Neural progenitor cell (in vitro differentiated cells): ENCODE measurements around the gene AMBRA1.

Experiments used
- EZH2 ChIP-seq: fragments of 200-600 bp; sonication (generic); IDR thresholded peaks from 2 replicates; pipeline ENCODE4 v1.6.1; 2017; ENCODE audit warnings: antibody characterized with exemption, mild to moderate bottlenecking, moderate library complexity
- EZH2phosphoT487 ChIP-seq: fragments of 200-600 bp; sonication (generic); IDR thresholded peaks from 2 replicates; pipeline ENCODE4 v1.6.1; 2017; ENCODE audit warnings: antibody characterized with exemption
- TF ChIP-seq, protein P1 (sequence below): fragments of 200-600 bp; sonication (generic); IDR thresholded peaks from 2 replicates; pipeline ENCODE4 v1.5.1; 2017; ENCODE audit warnings: antibody characterized with exemption, mild to moderate bottlenecking

DNA sequence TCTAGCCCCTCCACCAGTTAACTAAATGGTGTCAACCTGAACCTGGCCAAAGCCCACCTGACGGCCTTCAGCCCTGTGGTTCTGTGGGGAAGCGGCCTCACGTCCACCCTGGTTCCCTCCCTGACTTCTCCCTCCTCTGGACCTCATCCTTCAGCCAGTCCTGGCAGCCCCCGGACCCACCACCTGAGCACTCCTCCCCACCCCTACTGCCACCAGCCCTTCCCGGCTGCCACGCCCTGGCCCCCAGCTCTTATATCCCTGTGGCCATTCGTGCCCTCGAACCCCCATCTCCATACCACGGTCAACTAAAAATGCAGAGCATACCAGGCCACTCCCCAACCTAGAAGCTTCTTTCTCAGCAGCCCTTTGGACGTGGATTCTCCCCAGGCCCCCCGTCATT, 216.5 kb downstream of the AMBRA1 start:
- TF ChIP-seq, protein P1, sequence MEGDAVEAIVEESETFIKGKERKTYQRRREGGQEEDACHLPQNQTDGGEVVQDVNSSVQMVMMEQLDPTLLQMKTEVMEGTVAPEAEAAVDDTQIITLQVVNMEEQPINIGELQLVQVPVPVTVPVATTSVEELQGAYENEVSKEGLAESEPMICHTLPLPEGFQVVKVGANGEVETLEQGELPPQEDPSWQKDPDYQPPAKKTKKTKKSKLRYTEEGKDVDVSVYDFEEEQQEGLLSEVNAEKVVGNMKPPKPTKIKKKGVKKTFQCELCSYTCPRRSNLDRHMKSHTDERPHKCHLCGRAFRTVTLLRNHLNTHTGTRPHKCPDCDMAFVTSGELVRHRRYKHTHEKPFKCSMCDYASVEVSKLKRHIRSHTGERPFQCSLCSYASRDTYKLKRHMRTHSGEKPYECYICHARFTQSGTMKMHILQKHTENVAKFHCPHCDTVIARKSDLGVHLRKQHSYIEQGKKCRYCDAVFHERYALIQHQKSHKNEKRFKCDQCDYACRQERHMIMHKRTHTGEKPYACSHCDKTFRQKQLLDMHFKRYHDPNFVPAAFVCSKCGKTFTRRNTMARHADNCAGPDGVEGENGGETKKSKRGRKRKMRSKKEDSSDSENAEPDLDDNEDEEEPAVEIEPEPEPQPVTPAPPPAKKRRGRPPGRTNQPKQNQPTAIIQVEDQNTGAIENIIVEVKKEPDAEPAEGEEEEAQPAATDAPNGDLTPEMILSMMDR = no peak
- TF ChIP-seq EZH2 (no peak), EZH2phosphoT487 (no peak)
